Muscle layer of colon (tissue), 2 donors: ENCODE data around the gene POLR1A.
A peak's percentile ranks its signal among the peaks of the same experiment; 100 is the strongest.

Experiments used
- H3K27ac ChIP-seq: one replicate; pipeline ENCODE4 v1.7.0; 2013; ENCODE audit warnings: low read depth, mild to moderate bottlenecking, low read length, moderate library complexity
- H3K27me3 ChIP-seq, 2 donors: one replicate each; pipeline ENCODE4 v1.7.0; 2013; ENCODE audit warnings: low read length in 2 of 2, mild to moderate bottlenecking in 2 of 2; ENCODE audit not compliant: insufficient read depth in 2 of 2, control insufficient read depth in 1 of 2
- H3K36me3 ChIP-seq: one replicate; pipeline ENCODE4 v1.7.0; 2013; ENCODE audit warnings: mild to moderate bottlenecking, low read length; ENCODE audit not compliant: insufficient read depth
- H3K4me1 ChIP-seq: one replicate; pipeline ENCODE4 v1.7.0; 2013; ENCODE audit warnings: mild to moderate bottlenecking, low read length; ENCODE audit not compliant: insufficient read depth
- H3K4me3 ChIP-seq, 2 donors: one replicate each; pipeline ENCODE4 v1.7.0; 2013; ENCODE audit warnings: low read length in 2 of 2, low read depth in 1 of 2, mild to moderate bottlenecking in 1 of 2, moderate library complexity in 1 of 2
- H3K9ac ChIP-seq: one replicate; pipeline ENCODE4 v1.7.0; 2013; ENCODE audit warnings: low read length
- H3K9me3 ChIP-seq: one replicate; pipeline ENCODE4 v1.7.0; 2013; ENCODE audit warnings: mild to moderate bottlenecking, low read length
- donor health status: abdominal sarcoma.
- donor health status: Adenocarcinoma of cecum.

The POLR1A gene

GRCh38 chr2:86000131-86000937 is 105.4 kb downstream of the POLR1A start:
- no peak overlapping the region for H3K9ac ChIP-seq
- H3K27ac ChIP-seq, result no peak overlapping the region
- no peak overlapping the region for H3K4me3 ChIP-seq
- no peaks in the 10 kb centered on the region for H3K9me3 ChIP-seq
- H3K27me3 ChIP-seq, result no peaks in the 10 kb centered on the region
- no peaks in the 10 kb centered on the region for H3K36me3 ChIP-seq
- H3K4me1 ChIP-seq, result peaks cover 46% of the 10 kb centered on the region

DNA sequence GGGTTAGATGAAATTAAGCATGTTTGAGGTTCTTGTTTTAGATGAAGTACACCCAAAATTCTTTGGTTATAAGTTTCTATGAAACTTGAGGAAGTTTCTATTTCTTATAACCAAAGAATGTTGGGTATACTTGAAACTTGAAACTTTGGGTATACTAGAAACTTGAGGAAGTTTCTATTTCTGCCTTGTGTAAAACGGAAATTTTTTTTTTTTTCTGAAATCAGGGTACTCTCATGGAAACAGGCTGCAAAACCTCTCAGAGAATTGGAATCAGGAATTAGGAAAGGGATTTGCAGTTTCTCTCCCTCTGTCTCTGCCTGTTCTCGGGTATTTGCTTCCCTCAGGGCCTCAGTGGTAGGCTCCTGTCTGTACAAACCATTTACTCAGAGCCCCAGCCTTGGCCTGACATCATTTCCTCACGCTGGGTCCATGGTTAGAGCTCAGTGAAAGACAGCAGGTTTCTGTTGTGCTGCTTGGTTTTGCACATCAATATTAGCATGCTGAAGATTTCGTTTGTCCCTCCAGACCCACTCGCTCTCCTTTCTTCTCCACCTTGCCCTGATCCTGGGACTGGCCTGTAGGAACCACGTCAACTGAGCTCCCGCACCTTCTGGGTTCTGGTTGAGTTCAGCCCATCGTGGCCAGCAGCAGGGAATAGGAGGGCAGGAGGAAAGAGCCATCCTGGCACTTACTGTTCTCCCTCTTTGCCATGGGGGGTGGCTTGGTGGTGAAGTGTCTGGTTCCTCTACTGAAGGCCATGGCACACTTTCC is 106.4 kb downstream of the POLR1A start:
- H3K27me3 ChIP-seq, result no peaks in the 10 kb centered on the region
- no peak overlapping the region for H3K9ac ChIP-seq
- no peaks in the 10 kb centered on the region for H3K36me3 ChIP-seq
- H3K9me3 ChIP-seq, result no peaks in the 10 kb centered on the region
- H3K4me1 ChIP-seq, result peaks cover 56% of the 10 kb centered on the region
- H3K4me3 ChIP-seq, result no peak overlapping the region
- peak overlapping the region; percentile 70 for H3K27ac ChIP-seq

GRCh38 chr2:85998071-85998991 is 107.4 kb downstream of the POLR1A start:
- Histone ChIP-seq H3K4me3 (peak overlapping the region in 1 of 2 donors; percentile 39), H3K9ac (no peak overlapping the region), H3K27me3 (no peaks in the 10 kb centered on the region), H3K27ac (peak overlapping the region; percentile 70), H3K4me1 (peaks cover 62% of the 10 kb centered on the region), H3K9me3 (no peaks in the 10 kb centered on the region), H3K36me3 (no peaks in the 10 kb centered on the region)

DNA sequence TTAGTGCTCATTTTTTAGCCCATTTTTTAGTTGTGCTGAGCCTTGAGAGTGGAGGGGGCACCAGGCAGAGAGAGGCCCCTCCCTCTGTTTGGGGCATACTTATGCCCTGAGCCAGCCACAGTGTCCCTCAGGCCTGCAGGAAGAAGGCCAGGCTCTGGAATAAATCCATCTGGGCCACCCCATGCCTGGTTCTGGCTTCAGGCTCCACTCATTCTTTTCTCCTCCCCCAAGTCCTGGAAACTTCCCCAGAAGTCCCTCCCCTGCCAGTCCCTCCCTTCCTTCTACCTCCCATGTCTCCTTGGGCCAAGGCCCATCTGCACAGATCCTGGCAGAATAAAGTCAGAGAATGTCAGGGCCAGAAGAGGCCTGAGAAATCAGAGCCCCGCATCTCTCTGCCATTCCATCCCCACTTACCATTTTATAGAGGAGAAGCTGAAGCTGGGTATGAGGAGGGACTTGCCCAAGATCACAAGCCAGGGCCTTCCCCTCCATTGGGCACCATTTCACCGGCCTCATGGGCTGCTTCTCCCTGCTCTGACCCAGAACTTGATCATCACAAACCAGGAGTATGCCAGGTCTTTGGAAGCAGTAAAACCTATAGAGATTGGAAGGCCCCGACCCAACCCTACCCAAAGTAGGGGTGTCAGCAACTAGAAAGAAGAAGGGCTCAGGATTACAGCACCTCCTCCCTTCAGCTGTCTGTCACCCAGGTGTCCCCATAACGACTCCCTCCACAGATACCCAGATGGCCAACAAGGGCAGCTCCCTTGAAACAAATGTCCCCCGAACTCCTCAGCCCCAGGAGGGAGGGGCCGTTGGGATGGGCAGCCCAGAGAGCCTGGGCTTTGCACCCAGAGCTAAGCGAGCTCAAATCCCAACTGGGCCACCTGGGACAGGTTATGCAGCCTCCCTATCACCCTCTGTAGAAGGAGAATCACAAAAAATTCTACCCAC is 108.4 kb downstream of the POLR1A start:
- Histone ChIP-seq H3K9ac (no peak overlapping the region), H3K4me3 (peak overlapping the region in 1 of 2 donors; percentile 20), H3K36me3 (no peaks in the 10 kb centered on the region), H3K27me3 (no peaks in the 10 kb centered on the region), H3K9me3 (no peaks in the 10 kb centered on the region), H3K27ac (peak overlapping the region; percentile 57), H3K4me1 (peaks cover 62% of the 10 kb centered on the region)

GRCh38 chr2:85996591-85996990 is 109.1 kb downstream of the POLR1A start:
- no peak overlapping the region for H3K9ac ChIP-seq

DNA sequence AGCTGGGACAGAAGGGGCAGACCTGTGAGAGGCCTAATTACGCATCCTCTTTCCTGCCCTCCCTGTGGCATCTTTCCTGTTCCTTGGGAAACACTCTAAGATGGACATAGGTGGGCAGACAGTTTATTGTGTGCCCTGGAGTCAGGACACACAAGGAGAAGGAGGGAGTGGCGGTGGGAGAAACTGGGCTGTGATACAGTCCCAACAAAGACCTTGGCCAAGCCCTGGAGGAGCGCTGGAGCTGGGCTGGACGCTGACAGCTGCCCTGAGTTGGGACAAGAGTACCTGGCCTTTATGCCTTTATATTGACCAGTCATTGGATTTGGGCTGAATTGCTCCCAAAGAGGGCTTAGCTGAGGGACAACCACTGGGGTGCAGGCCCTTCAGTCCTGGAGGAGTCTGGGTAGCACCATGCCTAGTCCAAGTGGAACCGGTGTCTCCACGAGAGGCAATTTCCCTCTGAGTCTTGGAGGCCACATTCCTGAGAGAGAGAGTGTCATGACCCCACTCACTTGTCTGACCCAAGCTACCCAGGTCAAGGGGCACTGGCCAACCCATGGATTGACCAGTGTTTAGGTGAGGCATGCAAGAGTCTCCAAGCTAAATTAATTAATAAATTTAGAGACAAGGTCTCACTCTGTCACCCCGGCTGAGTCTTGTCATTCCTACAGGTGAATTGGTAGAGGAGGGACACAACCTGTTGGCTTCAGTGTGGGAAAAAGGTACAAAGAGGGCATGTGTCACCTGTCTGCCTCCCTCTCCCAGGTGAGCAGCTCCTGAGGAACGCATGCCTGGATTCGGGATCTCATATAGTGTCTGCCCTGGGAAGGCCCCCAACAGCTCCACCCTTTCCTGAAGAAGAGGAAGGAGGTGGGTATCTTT is 109.8 kb downstream of the POLR1A start:
- H3K27me3 ChIP-seq, result no peaks in the 10 kb centered on the region
- H3K36me3 ChIP-seq, result no peaks in the 10 kb centered on the region
- H3K4me1 ChIP-seq, result peaks cover 62% of the 10 kb centered on the region
- H3K9me3 ChIP-seq, result no peaks in the 10 kb centered on the region
- H3K4me3 ChIP-seq, result peak overlapping the region in 1 of 2 donors; percentile 20
- H3K9ac ChIP-seq, result no peak overlapping the region
- no peak overlapping the region for H3K27ac ChIP-seq

More at GRCh38 chr2:85996591-85996990, 109.1 kb downstream of the POLR1A start:
- Histone ChIP-seq H3K4me1 (peaks cover 62% of the 10 kb centered on the region), H3K36me3 (no peaks in the 10 kb centered on the region), H3K27ac (peak overlapping the region; percentile 57), H3K9me3 (no peaks in the 10 kb centered on the region), H3K4me3 (peak overlapping the region in 1 of 2 donors; percentile 20), H3K27me3 (no peaks in the 10 kb centered on the region)

GRCh38 chr2:85994897-85995647 is 110.6 kb downstream of the POLR1A start:
- Histone ChIP-seq H3K9me3 (no peaks in the 10 kb centered on the region), H3K4me1 (peaks cover 62% of the 10 kb centered on the region), H3K27me3 (no peaks in the 10 kb centered on the region), H3K4me3 (no peak overlapping the region), H3K27ac (no peak overlapping the region), H3K36me3 (no peaks in the 10 kb centered on the region), H3K9ac (no peak overlapping the region)

- Histone ChIP-seq H3K27ac (no peak overlapping the region), H3K9me3 (no peaks in the 10 kb centered on the region), H3K27me3 (no peaks in the 10 kb centered on the region), H3K4me3 (no peak overlapping the region), H3K36me3 (no peaks in the 10 kb centered on the region), H3K9ac (no peak overlapping the region), H3K4me1 (peaks cover 57% of the 10 kb centered on the region)
These were observed 111.3 kb downstream of the POLR1A start for GRCh38 chr2:85994421-85994777.

DNA sequence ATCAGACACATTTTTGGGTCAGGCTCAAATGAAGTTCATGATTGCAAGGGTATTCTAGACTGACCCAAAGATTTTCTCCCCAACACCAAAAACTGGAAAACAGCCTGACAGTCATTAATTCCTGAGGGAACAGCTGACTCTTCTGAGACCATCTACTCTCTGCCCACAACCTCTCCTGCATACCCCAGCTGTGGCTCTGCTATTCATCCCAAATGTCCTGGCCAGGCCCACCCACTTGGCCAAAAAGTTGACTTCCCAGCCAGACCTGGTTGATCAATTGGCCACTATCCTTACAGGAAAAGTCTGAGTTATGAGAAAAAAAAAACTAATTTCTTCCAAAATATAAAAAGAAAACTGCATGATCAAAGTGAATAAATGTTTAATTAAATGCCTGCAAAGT is 113.1 kb downstream of the POLR1A start:
- H3K9ac ChIP-seq, result no peak overlapping the region
- H3K4me3 ChIP-seq, result no peak overlapping the region
- no peaks in the 10 kb centered on the region for H3K9me3 ChIP-seq
- H3K4me1 ChIP-seq, result peaks cover 54% of the 10 kb centered on the region
- H3K27me3 ChIP-seq, result no peaks in the 10 kb centered on the region
- H3K36me3 ChIP-seq, result no peaks in the 10 kb centered on the region
- H3K27ac ChIP-seq, result no peak overlapping the region
